MM.1S (cell line): ENCODE measurements around the gene CEP63.

Experiments
- EZH2 ChIP-seq: fragments of 300-600 bp; sonication (generic); optimal IDR thresholded peaks from 2 replicates; pipeline ENCODE3; 2017; ENCODE audit warnings: low read depth, mild to moderate bottlenecking, antibody characterized with exemption, low read length, mixed read lengths
- EZH2phosphoT487 ChIP-seq: fragments of 300-600 bp; sonication (generic); IDR thresholded peaks from 2 replicates; pipeline ENCODE4 v1.6.1; 2018; ENCODE audit warnings: antibody characterized with exemption, low read length
- TF ChIP-seq, protein P1 (sequence below): fragments of 300-600 bp; sonication (generic); IDR thresholded peaks from 2 replicates; pipeline ENCODE4 v1.5.1; 2016; ENCODE audit warnings: antibody characterized with exemption, low read length, mixed read lengths

DNA sequence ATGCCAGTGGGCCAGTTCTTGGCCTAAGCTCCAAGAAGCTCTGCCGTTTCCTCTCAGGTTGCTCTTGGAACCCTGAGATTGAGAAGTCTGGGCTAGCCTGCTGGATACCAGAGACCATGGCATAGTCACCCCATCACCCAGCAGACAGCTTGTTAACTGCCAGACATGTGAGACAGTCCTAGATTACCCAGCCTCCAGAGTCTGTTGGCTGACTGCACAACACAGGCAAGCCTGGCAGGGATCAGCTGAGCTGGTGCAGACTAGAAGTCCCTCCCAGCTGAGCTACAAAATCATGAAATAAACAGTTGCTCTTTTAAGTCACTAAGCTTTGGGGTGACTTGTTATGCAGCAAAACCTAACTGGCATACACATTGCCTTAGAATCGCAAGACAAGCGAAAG, 5.3 kb upstream of the CEP63 start:
- TF ChIP-seq, protein P1, sequence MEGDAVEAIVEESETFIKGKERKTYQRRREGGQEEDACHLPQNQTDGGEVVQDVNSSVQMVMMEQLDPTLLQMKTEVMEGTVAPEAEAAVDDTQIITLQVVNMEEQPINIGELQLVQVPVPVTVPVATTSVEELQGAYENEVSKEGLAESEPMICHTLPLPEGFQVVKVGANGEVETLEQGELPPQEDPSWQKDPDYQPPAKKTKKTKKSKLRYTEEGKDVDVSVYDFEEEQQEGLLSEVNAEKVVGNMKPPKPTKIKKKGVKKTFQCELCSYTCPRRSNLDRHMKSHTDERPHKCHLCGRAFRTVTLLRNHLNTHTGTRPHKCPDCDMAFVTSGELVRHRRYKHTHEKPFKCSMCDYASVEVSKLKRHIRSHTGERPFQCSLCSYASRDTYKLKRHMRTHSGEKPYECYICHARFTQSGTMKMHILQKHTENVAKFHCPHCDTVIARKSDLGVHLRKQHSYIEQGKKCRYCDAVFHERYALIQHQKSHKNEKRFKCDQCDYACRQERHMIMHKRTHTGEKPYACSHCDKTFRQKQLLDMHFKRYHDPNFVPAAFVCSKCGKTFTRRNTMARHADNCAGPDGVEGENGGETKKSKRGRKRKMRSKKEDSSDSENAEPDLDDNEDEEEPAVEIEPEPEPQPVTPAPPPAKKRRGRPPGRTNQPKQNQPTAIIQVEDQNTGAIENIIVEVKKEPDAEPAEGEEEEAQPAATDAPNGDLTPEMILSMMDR: no peak
- TF ChIP-seq EZH2 (no peak), EZH2phosphoT487 (no peak)
